IMR-90 (cell line): ENCODE data around the gene IFIT2. TPM values are rescaled to one million over a fixed set of nuclear protein-coding genes. Genes with fewer than 3 reads are reported as not detected.

ENCODE experiments used
- ATAC-seq: fragments of 200-7000 bp; cut with Tn5 transposase; 2 replicates; pipeline ENCODE4 v1.9.1; 2020; ENCODE audit warnings: low read depth, mild to moderate bottlenecking, moderate library complexity
- BruUV-seq: library from RNA; stranded (reverse); fragments of 400-500 nt; replicated peaks from 2 replicates; lab custom pipeline; 2021; lab: Mats Ljungman, UMichigan
- CTCF ChIA-PET: fragments of 300-600 bp; formaldehyde crosslinking; extraction: SDS; loops from one replicate; lab custom pipeline; 2021; ENCODE audit warnings: antibody characterized with exemption; lab: Yijun Ruan, JAX
- POLR2A ChIA-PET: fragments of 300-600 bp; sonication (Branson Sonifier 250); formaldehyde crosslinking; loops from one replicate; lab custom pipeline; 2022; ENCODE audit warnings: antibody characterized with exemption; ENCODE audit not compliant: unreplicated experiment; lab: Charles Lee
- DNase-seq: peaks from one replicate; pipeline ENCODE4 v3.0.0; 2013
- H2AFZ ChIP-seq: replicated peaks from 2 replicates; pipeline ENCODE3; 2013; ENCODE audit warnings: low read length, mild to moderate bottlenecking; ENCODE audit not compliant: poor library complexity
- H2AK5ac ChIP-seq: 2 replicates; pipeline ENCODE4 v1.6.1; 2013; ENCODE audit warnings: low read depth, low read length, inconsistent platforms
- H2AK9ac ChIP-seq: replicated peaks from 2 replicates; pipeline ENCODE3; 2013; ENCODE audit warnings: mild to moderate bottlenecking, low read depth, low read length, moderate library complexity; ENCODE audit not compliant: poor library complexity
- H2BK120ac ChIP-seq: 2 replicates; pipeline ENCODE4 v1.6.1; 2013; ENCODE audit warnings: low read depth, low read length, inconsistent platforms
- H2BK15ac ChIP-seq: 3 replicates; pipeline ENCODE4 v1.6.1; 2013; ENCODE audit warnings: low read depth, low read length, inconsistent platforms
- H2BK20ac ChIP-seq: 2 replicates; pipeline ENCODE4 v1.6.1; 2013; ENCODE audit warnings: low read depth, mild to moderate bottlenecking, inconsistent platforms, low read length, moderate library complexity
- H2BK5ac ChIP-seq: 2 replicates; pipeline ENCODE4 v1.6.1; 2013; ENCODE audit warnings: mild to moderate bottlenecking, low read depth, low read length, inconsistent platforms; ENCODE audit not compliant: poor library complexity, severe bottlenecking
- H3K14ac ChIP-seq: replicated peaks from 2 replicates; pipeline ENCODE4 v1.6.1; 2013; ENCODE audit warnings: low read depth, low read length, inconsistent platforms
- H3K18ac ChIP-seq: 2 replicates; pipeline ENCODE4 v1.6.1; 2013; ENCODE audit warnings: low read depth, low read length, control low read depth
- H3K23ac ChIP-seq: 2 replicates; pipeline ENCODE4 v1.6.1; 2013; ENCODE audit warnings: low read depth, low read length, inconsistent platforms
- H3K27ac ChIP-seq: 2 replicates; pipeline ENCODE4 v1.5.1; 2013; ENCODE audit warnings: mild to moderate bottlenecking, control low read depth, low read length; ENCODE audit not compliant: insufficient read depth
- H3K27me3 ChIP-seq: 2 replicates; pipeline ENCODE4 v1.6.1; 2013; ENCODE audit warnings: low read length; ENCODE audit not compliant: control insufficient read depth, insufficient read depth
- H3K36me3 ChIP-seq: 2 replicates; pipeline ENCODE4 v1.6.1; 2013; ENCODE audit warnings: low read length, mixed read lengths; ENCODE audit not compliant: control insufficient read depth, insufficient read depth
- H3K4ac ChIP-seq: 2 replicates; pipeline ENCODE4 v1.6.1; 2013; ENCODE audit warnings: low read depth, low read length, inconsistent platforms
- H3K4me1 ChIP-seq: 2 replicates; pipeline ENCODE4 v1.6.1; 2013; ENCODE audit warnings: low read length, mixed read lengths; ENCODE audit not compliant: control insufficient read depth, insufficient read depth
- H3K4me2 ChIP-seq: 2 replicates; pipeline ENCODE4 v1.6.1; 2013; ENCODE audit warnings: low read depth, mild to moderate bottlenecking, control low read depth, low read length, moderate library complexity
- H3K4me3 ChIP-seq: 2 replicates; pipeline ENCODE4 v1.5.1; 2013; ENCODE audit warnings: low read depth, mild to moderate bottlenecking, control low read depth, low read length, moderate library complexity; ENCODE audit not compliant: insufficient read depth
- H3K56ac ChIP-seq: 2 replicates; pipeline ENCODE4 v1.6.1; 2013; ENCODE audit warnings: low read length, inconsistent platforms; ENCODE audit not compliant: insufficient read depth; ENCODE audit errors: extremely low read depth
- H3K79me1 ChIP-seq, 2 experiments: 2 replicates each; pipeline ENCODE4 v1.6.1; 2013; ENCODE audit warnings: low read length in 2 of 2, inconsistent platforms in 1 of 2, low read depth in 1 of 2
- H3K9ac ChIP-seq: 2 replicates; pipeline ENCODE4 v1.6.1; 2013; ENCODE audit warnings: low read depth, low read length, control low read depth
- H3K9me1 ChIP-seq: 2 replicates; pipeline ENCODE4 v1.6.1; 2013; ENCODE audit warnings: low read length, inconsistent platforms; ENCODE audit not compliant: insufficient read depth
- H3K9me3 ChIP-seq: 2 replicates; pipeline ENCODE4 v1.6.1; 2013; ENCODE audit warnings: low read length; ENCODE audit not compliant: control insufficient read depth, insufficient read depth
- H4K20me1 ChIP-seq: 2 replicates; pipeline ENCODE4 v1.6.1; 2013; ENCODE audit warnings: low read length, inconsistent platforms; ENCODE audit not compliant: insufficient read depth
- H4K5ac ChIP-seq: 2 replicates; pipeline ENCODE4 v1.6.1; 2013; ENCODE audit warnings: mild to moderate bottlenecking, low read depth, low read length, control low read depth
- H4K8ac ChIP-seq, 2 experiments: 2 replicates each; pipeline ENCODE4 v1.6.1; 2013; ENCODE audit warnings: low read depth in 2 of 2, low read length in 2 of 2, control low read depth in 1 of 2, inconsistent platforms in 1 of 2
- H4K91ac ChIP-seq: 2 replicates; pipeline ENCODE4 v1.6.1; 2013; ENCODE audit warnings: low read depth, low read length, inconsistent platforms; ENCODE audit not compliant: insufficient read depth
- BHLHE40 ChIP-seq: fragments of 150-350 bp; IDR thresholded peaks from 2 replicates; pipeline ENCODE4 v1.6.1; 2016; ENCODE audit warnings: mild to moderate bottlenecking, low read depth, low read length
- CEBPB ChIP-seq: IDR thresholded peaks from 2 replicates; pipeline ENCODE4 v1.6.1; 2012; ENCODE audit warnings: low read depth, low read length, improper control_type of control experiment
- FOS ChIP-seq: fragments of 150-350 bp; IDR thresholded peaks from 2 replicates; pipeline ENCODE4 v1.6.1; 2016; ENCODE audit warnings: low read depth, low read length
- MAFK ChIP-seq: IDR thresholded peaks from 2 replicates; pipeline ENCODE4 v1.6.1; 2012; ENCODE audit warnings: low read depth, low read length, improper control_type of control experiment
- MXI1 ChIP-seq: IDR thresholded peaks from 2 replicates; pipeline ENCODE4 v1.6.1; 2012; ENCODE audit warnings: low read depth, mild to moderate bottlenecking, low read length, moderate library complexity, borderline replicate concordance
- RFX5 ChIP-seq: IDR thresholded peaks from 2 replicates; pipeline ENCODE4 v1.8.0; 2012; ENCODE audit warnings: low read depth, mild to moderate bottlenecking, low read length, moderate library complexity
- WGBS, 2 experiments: methylation state at CpG; one replicate each; pipeline versions ENCODE4 v1.1.5 to v1.1.7; 2013; ENCODE audit warnings: missing lambda C conversion rate in 2 of 2; ENCODE audit not compliant: insufficient read length in 1 of 2; ENCODE audit errors: extremely low coverage in 2 of 2; 5-methylcytosine and 5-hydroxymethylcytosine counted together
- dilution Hi-C: fragments of 300-500 bp; cut with HindIII; formaldehyde crosslinking; loops from one replicate; pipeline ENCODE4 v1.14.3; 2018; ENCODE audit warnings: low sequenced_read_pairs; ENCODE audit not compliant: unreplicated experiment
- in situ Hi-C: fragments of 300-500 bp; cut with MboI; formaldehyde crosslinking; loops from 3 replicates; pipeline ENCODE4 v1.14.3; 2019; ENCODE audit warnings: low sequenced_read_pairs, inconsistent platforms, mixed read lengths
- intact Hi-C: fragments of 100-400 bp; cut with micrococcal nuclease; formaldehyde crosslinking; loops from 2 replicates; pipeline ENCODE4 v1.10.0; 2022
- polyA plus RNA-seq, 3 experiments: library from polyadenylated mRNA; depleted of rRNA; stranded (reverse); fragments of >200 nt; gene quantifications; 2 replicates each; pipeline ENCODE4 v1.2.3, GENCODE V29; 2012; ENCODE audit warnings: low replicate concordance in 1 of 3
- total RNA-seq: library from RNA; depleted of rRNA; stranded (reverse); fragments of >200 nt; gene quantifications from 2 replicates; pipeline ENCODE4 v1.2.3, GENCODE V29; 2012
- TF ChIP-seq, protein P1 (sequence below): fragments of 150-350 bp; IDR thresholded peaks from 2 replicates; pipeline ENCODE4 v1.6.1; 2016; ENCODE audit warnings: low read depth, mild to moderate bottlenecking, low read length, moderate library complexity, borderline replicate concordance
- TF ChIP-seq, protein P2 (sequence below): fragments of 150-350 bp; IDR thresholded peaks from 2 replicates; pipeline ENCODE4 v1.6.1; 2017; ENCODE audit warnings: mild to moderate bottlenecking, antibody characterized with exemption, low read length, low read depth

The IFIT2 gene
- total and polyA plus RNA-seq, 2 of the 4 experiments (the other 2 are of a cell fraction): 1.1 to 2.2 TPM

DNA sequence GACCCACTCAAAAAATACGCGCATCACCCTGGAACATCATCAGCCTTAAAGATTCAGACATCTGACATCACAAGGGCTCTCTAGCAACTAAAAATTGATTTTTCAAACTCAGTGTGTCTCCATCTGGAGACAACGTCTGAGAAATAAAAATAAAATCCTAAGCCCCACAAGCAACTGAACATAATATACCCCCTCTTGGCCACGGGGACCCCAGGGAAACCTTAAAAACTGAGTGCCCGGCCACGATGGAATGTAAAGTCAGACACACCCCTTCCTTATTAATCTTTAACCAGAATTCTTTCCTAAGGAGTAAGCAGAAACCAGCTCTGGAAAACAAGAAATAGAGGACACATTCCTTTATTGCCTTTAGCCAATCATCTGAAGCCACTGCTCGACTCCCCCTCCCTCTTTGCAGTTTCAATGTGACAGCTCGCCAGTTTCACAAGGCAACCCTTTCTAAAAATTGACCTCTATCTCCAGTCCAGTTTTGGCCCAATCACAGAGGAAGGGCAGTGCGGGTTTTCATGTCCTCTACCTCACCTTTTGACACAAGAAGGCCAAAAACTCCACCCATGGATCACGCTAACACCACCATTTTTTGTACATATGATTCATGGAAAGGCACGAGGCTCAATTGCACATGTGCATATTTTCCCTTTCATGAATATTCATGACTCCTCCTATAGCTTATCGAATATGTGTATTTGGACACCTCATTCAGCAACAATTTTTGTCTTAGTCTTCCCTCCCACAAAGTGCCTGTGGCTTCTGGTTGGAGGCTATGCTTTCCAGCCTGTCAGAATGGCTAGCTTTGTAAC, 50.1 kb downstream of the IFIT2 start:
- peak overlapping the region; percentile 83 for H3K14ac ChIP-seq
- H3K4me2 ChIP-seq: peak overlapping the region; percentile 83
- H2BK15ac ChIP-seq: peak overlapping the region; percentile 94; the same call in 2 of the 3 replicates
- peak overlapping the region; percentile 48 to 95 for H4K8ac ChIP-seq
- peak overlapping the region; percentile 92 for H2AFZ ChIP-seq
- peak overlapping the region; percentile 93 for H3K27ac ChIP-seq
- ATAC-seq (peak; percentile 92), DNase-seq (peak; percentile 98)
- no peaks in the 10 kb centered on the region for H3K27me3 ChIP-seq
- H3K56ac ChIP-seq: peak overlapping the region; percentile 93
- H3K36me3 ChIP-seq: no peaks in the 10 kb centered on the region
- peak overlapping the region; percentile 31 for H3K4me3 ChIP-seq
- peak overlapping the region; percentile 98 for H2BK5ac ChIP-seq
- H3K4ac ChIP-seq: peak overlapping the region; percentile 94
- H3K23ac ChIP-seq: peak overlapping the region; percentile 83
- intact Hi-C loops (loop anchor here (1.0 to 5.0 kb wide), 2 partner anchors 24 to 70 kb away; no protein-coding TSS in a partner anchor), in situ Hi-C loops (no loop called here), dilution Hi-C loops (no loop called here)
- peak overlapping the region; percentile 97 for H2BK120ac ChIP-seq
- H3K9me3 ChIP-seq: no peaks in the 10 kb centered on the region
- H3K9me1 ChIP-seq: peaks cover 8% of the 10 kb centered on the region
- H4K20me1 ChIP-seq: no peaks in the 10 kb centered on the region
- ChIA-PET CTCF (interaction anchor here (0.6 to 1.6 kb wide), 4 partner anchors 12 to 48 kb away, joined by 3 to 9 read pairs (median 4); no protein-coding TSS in a partner anchor), POLR2A (interaction anchor here (0.6 kb wide), 1 partner anchor 90 kb away, joined by 10 read pairs; no protein-coding TSS in a partner anchor)
- peak overlapping the region; percentile 62; the same call in 1 of the 2 replicates for H3K9ac ChIP-seq
- H4K91ac ChIP-seq: peak overlapping the region; percentile 95
- BruUV-seq: no TSS peak
- peak overlapping the region; percentile 97 for H2BK20ac ChIP-seq
- peak overlapping the region; percentile 89 for H3K18ac ChIP-seq
- 62% methylated on average over 3 of the region's 12 CpGs; no CpG with 5 or more reads in 1 of the 2 experiments for WGBS, 2 experiments
- H2AK9ac ChIP-seq: peak overlapping the region; percentile 59
- peaks cover 21% of the 10 kb centered on the region for H3K4me1 ChIP-seq
- no peak for TF ChIP-seq RFX5
- TF ChIP-seq CEBPB: peak; percentile 78
- peak; percentile 45; the same call in 1 of the 2 replicates for TF ChIP-seq MAFK
- TF ChIP-seq, protein P1, sequence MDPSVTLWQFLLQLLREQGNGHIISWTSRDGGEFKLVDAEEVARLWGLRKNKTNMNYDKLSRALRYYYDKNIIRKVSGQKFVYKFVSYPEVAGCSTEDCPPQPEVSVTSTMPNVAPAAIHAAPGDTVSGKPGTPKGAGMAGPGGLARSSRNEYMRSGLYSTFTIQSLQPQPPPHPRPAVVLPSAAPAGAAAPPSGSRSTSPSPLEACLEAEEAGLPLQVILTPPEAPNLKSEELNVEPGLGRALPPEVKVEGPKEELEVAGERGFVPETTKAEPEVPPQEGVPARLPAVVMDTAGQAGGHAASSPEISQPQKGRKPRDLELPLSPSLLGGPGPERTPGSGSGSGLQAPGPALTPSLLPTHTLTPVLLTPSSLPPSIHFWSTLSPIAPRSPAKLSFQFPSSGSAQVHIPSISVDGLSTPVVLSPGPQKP: no peak
- peak; percentile 93 for TF ChIP-seq BHLHE40
- TF ChIP-seq, protein P2, sequence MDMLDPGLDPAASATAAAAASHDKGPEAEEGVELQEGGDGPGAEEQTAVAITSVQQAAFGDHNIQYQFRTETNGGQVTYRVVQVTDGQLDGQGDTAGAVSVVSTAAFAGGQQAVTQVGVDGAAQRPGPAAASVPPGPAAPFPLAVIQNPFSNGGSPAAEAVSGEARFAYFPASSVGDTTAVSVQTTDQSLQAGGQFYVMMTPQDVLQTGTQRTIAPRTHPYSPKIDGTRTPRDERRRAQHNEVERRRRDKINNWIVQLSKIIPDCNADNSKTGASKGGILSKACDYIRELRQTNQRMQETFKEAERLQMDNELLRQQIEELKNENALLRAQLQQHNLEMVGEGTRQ: peak; percentile 54; the same call in 1 of the 2 replicates
- peak; percentile 66 for TF ChIP-seq FOS
- TF ChIP-seq MXI1: peak; percentile 68; the same call in 1 of the 2 replicates
- 0 out of 2 replicates have a peak overlapping the region, but pooled peaks have one; percentile 83 for H2AK5ac ChIP-seq
- peak overlapping the region; percentile 69 for H4K5ac ChIP-seq
- no peaks in the 10 kb centered on the region for H3K79me1 ChIP-seq
